GM23338 (cell line): ENCODE data around the gene ROPN1L. TPM values are rescaled to one million over a fixed set of nuclear protein-coding genes. Genes with fewer than 3 reads are reported as not detected.

Experiments
- ATAC-seq: fragments of 200-7000 bp; cut with Tn5 transposase; 3 replicates; pipeline ENCODE4 v1.9.1; 2020
- DNase-seq: peaks from one replicate; pipeline ENCODE4 v3.0.0-alpha.2; 2015; ENCODE audit warnings: low spot score
- H2AFZ ChIP-seq: fragments of 200-600 bp; sonication (generic); 2 replicates; pipeline ENCODE4 v1.8.0; 2016; ENCODE audit warnings: antibody characterized with exemption, mild to moderate bottlenecking, moderate library complexity
- H3F3A ChIP-seq: fragments of 200-600 bp; sonication (generic); replicated peaks from 2 replicates; pipeline ENCODE4 v1.8.0; 2017; ENCODE audit warnings: antibody characterized with exemption, mixed run types, low read depth
- H3K27ac ChIP-seq: fragments of 200-600 bp; sonication (generic); 2 replicates; pipeline ENCODE4 v1.6.1; 2016; ENCODE audit warnings: low read depth
- H3K27me3 ChIP-seq: fragments of 200-600 bp; sonication (generic); 2 replicates; pipeline ENCODE4 v1.8.0; 2016; ENCODE audit warnings: mild to moderate bottlenecking, mixed run types, moderate library complexity; ENCODE audit not compliant: insufficient read depth
- H3K36me3 ChIP-seq: fragments of 200-600 bp; sonication (generic); 2 replicates; pipeline ENCODE4 v1.8.0; 2016; ENCODE audit warnings: mild to moderate bottlenecking; ENCODE audit not compliant: insufficient read depth
- H3K4me1 ChIP-seq: fragments of 200-600 bp; sonication (generic); 2 replicates; pipeline ENCODE4 v1.8.0; 2016; ENCODE audit warnings: mild to moderate bottlenecking, moderate library complexity; ENCODE audit not compliant: insufficient read depth
- H3K4me2 ChIP-seq: fragments of 200-600 bp; sonication (generic); 2 replicates; pipeline ENCODE4 v1.7.1; 2017; ENCODE audit warnings: mixed run types
- H3K4me3 ChIP-seq: fragments of 200-600 bp; sonication (generic); 2 replicates; pipeline ENCODE4 v1.6.1; 2016; ENCODE audit warnings: mixed run types
- H3K79me2 ChIP-seq: fragments of 200-600 bp; sonication (generic); replicated peaks from 2 replicates; pipeline ENCODE4 v1.8.0; 2017; ENCODE audit warnings: mild to moderate bottlenecking; ENCODE audit not compliant: insufficient read depth
- H3K9me2 ChIP-seq: fragments of 200-600 bp; sonication (generic); 2 replicates; pipeline ENCODE4 v1.8.0; 2017; ENCODE audit not compliant: insufficient read depth
- H4K20me1 ChIP-seq: fragments of 200-600 bp; sonication (generic); replicated peaks from 2 replicates; pipeline ENCODE4 v1.8.0; 2017; ENCODE audit warnings: mild to moderate bottlenecking; ENCODE audit not compliant: insufficient read depth
- H3K27ac Mint-ChIP-seq: 2 replicates; pipeline ENCODE4 v1.8.0; 2020; ENCODE audit warnings: inconsistent platforms, mild to moderate bottlenecking, moderate library complexity, mixed read lengths
- H3K27me3 Mint-ChIP-seq: 3 replicates; pipeline ENCODE4 v1.8.0; 2022; ENCODE audit warnings: low read depth, mild to moderate bottlenecking, moderate library complexity, mixed read lengths, inconsistent platforms; ENCODE audit not compliant: insufficient read depth, poor library complexity
- H3K36me3 Mint-ChIP-seq: 3 replicates; pipeline ENCODE4 v1.8.0; 2021; ENCODE audit warnings: low read depth, mild to moderate bottlenecking, inconsistent platforms, moderate library complexity, mixed read lengths
- H3K4me1 Mint-ChIP-seq: 3 replicates; pipeline ENCODE4 v1.8.0; 2020; ENCODE audit warnings: mild to moderate bottlenecking, inconsistent platforms, mixed read lengths
- H3K4me3 Mint-ChIP-seq: 3 replicates; pipeline ENCODE4 v1.8.0; 2021; ENCODE audit warnings: moderate library complexity, mild to moderate bottlenecking, inconsistent platforms, mixed read lengths
- H3K9me3 Mint-ChIP-seq: 3 replicates; pipeline ENCODE4 v1.8.0; 2020; ENCODE audit warnings: moderate library complexity, mild to moderate bottlenecking, inconsistent platforms, mixed read lengths
- CREB1 ChIP-seq: fragments of 250-450 bp; sonication (Bioruptor Pico); IDR thresholded peaks from 2 replicates; pipeline ENCODE4 v1.5.0; 2020; ENCODE audit warnings: low read depth, mild to moderate bottlenecking, moderate library complexity
- EZH2 ChIP-seq: fragments of 200-600 bp; sonication (generic); IDR thresholded peaks from one replicate; pipeline ENCODE4 v1.8.0; 2017; ENCODE audit warnings: antibody characterized with exemption, mild to moderate bottlenecking, low read depth; ENCODE audit not compliant: unreplicated experiment
- STAT1 ChIP-seq: IDR thresholded peaks from one replicate; pipeline ENCODE4 v1.6.1; 2016; ENCODE audit warnings: antibody characterized with exemption; ENCODE audit not compliant: unreplicated experiment
- ZNF331 ChIP-seq: fragments of 250-450 bp; sonication (Bioruptor Pico); IDR thresholded peaks from 2 replicates; pipeline ENCODE4 v1.5.0; 2020; ENCODE audit warnings: low read depth, mild to moderate bottlenecking, moderate library complexity
- polyA plus RNA-seq: library from polyadenylated mRNA; unstranded; fragments of >200 nt; fragmentation: Nextera tagmentation; extraction: Ambion mirVana; gene quantifications from 2 replicates; pipeline ENCODE4 v1.2.1, GENCODE V29; 2016
- total RNA-seq: library from RNA; depleted of rRNA; stranded (reverse); fragments of >200 nt; shearing (Covaris generic); gene quantifications from 2 replicates; pipeline ENCODE4 v1.2.3, GENCODE V29; 2014
- TF ChIP-seq, protein P1 (sequence below): IDR thresholded peaks from 2 replicates; pipeline ENCODE4 v1.6.1; 2016; ENCODE audit warnings: antibody characterized with exemption
- TF ChIP-seq, protein P2 (sequence below): IDR thresholded peaks from one replicate; pipeline ENCODE4 v1.6.1; 2018; ENCODE audit warnings: antibody characterized with exemption; ENCODE audit not compliant: unreplicated experiment
- TF ChIP-seq, protein P3 (sequence below): fragments of 250-450 bp; sonication (Bioruptor Pico); IDR thresholded peaks from 2 replicates; pipeline ENCODE4 v1.5.0; 2020; ENCODE audit warnings: mild to moderate bottlenecking, moderate library complexity
- TF ChIP-seq, protein P4 (sequence below), 2 experiments: fragments of 200-600 bp in 1 of 2; sonication (generic) in 1 of 2; conservative IDR thresholded peaks; 2 replicates each; pipeline versions ENCODE4 v1.5.1 to v1.6.1; 2016 to 2017; ENCODE audit warnings: antibody characterized with exemption in 2 of 2, low read depth in 2 of 2, mild to moderate bottlenecking in 2 of 2, moderate library complexity in 1 of 2

Gene ROPN1L
- total and polyA plus RNA-seq, 2 experiments from 2014 or later = 0.57 TPM; not detected in 1

DNA sequence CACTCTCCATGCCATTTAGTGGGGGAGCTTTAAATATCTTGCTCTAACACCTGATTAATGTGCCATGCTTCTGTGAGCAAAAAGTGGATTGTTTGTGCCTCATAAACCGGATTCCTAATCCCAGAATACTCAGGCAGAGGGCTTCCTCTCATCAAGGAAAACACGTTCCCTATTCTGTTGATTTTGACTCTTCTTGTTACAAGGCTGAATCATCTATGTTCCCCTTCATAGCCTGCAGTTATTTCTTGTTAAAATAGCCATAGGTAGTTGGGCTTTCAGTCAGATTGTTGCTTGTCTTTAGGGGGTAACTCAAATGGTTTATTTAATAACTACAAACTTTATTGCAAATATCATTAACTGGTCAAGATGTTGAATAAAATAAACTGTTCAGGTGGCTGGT lies 26.6 kb downstream of the ROPN1L start:
- H3K27me3 ChIP-seq = no peaks in the 10 kb centered on the region
- H3K36me3 ChIP-seq = no peaks in the 10 kb centered on the region
- peaks cover 2% of the 10 kb centered on the region; the same call in 2 of the 3 replicates for H3K9me3 Mint-ChIP-seq
- H3K4me2 ChIP-seq = no peak overlapping the region
- peak overlapping the region; percentile 94 for H2AFZ ChIP-seq
- no peak for DNase-seq
- no peaks in the 10 kb centered on the region; the same call in 2 of the 3 replicates for H3K36me3 Mint-ChIP-seq
- no peaks in the 10 kb centered on the region for H4K20me1 ChIP-seq
- TF ChIP-seq EZH2 (no peak), STAT1 (no peak), CREB1 (no peak), ZNF331 (no peak)
- TF ChIP-seq, protein P1, sequence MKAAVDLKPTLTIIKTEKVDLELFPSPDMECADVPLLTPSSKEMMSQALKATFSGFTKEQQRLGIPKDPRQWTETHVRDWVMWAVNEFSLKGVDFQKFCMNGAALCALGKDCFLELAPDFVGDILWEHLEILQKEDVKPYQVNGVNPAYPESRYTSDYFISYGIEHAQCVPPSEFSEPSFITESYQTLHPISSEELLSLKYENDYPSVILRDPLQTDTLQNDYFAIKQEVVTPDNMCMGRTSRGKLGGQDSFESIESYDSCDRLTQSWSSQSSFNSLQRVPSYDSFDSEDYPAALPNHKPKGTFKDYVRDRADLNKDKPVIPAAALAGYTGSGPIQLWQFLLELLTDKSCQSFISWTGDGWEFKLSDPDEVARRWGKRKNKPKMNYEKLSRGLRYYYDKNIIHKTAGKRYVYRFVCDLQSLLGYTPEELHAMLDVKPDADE = no peak
- TF ChIP-seq, protein P2, sequence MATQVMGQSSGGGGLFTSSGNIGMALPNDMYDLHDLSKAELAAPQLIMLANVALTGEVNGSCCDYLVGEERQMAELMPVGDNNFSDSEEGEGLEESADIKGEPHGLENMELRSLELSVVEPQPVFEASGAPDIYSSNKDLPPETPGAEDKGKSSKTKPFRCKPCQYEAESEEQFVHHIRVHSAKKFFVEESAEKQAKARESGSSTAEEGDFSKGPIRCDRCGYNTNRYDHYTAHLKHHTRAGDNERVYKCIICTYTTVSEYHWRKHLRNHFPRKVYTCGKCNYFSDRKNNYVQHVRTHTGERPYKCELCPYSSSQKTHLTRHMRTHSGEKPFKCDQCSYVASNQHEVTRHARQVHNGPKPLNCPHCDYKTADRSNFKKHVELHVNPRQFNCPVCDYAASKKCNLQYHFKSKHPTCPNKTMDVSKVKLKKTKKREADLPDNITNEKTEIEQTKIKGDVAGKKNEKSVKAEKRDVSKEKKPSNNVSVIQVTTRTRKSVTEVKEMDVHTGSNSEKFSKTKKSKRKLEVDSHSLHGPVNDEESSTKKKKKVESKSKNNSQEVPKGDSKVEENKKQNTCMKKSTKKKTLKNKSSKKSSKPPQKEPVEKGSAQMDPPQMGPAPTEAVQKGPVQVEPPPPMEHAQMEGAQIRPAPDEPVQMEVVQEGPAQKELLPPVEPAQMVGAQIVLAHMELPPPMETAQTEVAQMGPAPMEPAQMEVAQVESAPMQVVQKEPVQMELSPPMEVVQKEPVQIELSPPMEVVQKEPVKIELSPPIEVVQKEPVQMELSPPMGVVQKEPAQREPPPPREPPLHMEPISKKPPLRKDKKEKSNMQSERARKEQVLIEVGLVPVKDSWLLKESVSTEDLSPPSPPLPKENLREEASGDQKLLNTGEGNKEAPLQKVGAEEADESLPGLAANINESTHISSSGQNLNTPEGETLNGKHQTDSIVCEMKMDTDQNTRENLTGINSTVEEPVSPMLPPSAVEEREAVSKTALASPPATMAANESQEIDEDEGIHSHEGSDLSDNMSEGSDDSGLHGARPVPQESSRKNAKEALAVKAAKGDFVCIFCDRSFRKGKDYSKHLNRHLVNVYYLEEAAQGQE = no peak
- TF ChIP-seq, protein P3, sequence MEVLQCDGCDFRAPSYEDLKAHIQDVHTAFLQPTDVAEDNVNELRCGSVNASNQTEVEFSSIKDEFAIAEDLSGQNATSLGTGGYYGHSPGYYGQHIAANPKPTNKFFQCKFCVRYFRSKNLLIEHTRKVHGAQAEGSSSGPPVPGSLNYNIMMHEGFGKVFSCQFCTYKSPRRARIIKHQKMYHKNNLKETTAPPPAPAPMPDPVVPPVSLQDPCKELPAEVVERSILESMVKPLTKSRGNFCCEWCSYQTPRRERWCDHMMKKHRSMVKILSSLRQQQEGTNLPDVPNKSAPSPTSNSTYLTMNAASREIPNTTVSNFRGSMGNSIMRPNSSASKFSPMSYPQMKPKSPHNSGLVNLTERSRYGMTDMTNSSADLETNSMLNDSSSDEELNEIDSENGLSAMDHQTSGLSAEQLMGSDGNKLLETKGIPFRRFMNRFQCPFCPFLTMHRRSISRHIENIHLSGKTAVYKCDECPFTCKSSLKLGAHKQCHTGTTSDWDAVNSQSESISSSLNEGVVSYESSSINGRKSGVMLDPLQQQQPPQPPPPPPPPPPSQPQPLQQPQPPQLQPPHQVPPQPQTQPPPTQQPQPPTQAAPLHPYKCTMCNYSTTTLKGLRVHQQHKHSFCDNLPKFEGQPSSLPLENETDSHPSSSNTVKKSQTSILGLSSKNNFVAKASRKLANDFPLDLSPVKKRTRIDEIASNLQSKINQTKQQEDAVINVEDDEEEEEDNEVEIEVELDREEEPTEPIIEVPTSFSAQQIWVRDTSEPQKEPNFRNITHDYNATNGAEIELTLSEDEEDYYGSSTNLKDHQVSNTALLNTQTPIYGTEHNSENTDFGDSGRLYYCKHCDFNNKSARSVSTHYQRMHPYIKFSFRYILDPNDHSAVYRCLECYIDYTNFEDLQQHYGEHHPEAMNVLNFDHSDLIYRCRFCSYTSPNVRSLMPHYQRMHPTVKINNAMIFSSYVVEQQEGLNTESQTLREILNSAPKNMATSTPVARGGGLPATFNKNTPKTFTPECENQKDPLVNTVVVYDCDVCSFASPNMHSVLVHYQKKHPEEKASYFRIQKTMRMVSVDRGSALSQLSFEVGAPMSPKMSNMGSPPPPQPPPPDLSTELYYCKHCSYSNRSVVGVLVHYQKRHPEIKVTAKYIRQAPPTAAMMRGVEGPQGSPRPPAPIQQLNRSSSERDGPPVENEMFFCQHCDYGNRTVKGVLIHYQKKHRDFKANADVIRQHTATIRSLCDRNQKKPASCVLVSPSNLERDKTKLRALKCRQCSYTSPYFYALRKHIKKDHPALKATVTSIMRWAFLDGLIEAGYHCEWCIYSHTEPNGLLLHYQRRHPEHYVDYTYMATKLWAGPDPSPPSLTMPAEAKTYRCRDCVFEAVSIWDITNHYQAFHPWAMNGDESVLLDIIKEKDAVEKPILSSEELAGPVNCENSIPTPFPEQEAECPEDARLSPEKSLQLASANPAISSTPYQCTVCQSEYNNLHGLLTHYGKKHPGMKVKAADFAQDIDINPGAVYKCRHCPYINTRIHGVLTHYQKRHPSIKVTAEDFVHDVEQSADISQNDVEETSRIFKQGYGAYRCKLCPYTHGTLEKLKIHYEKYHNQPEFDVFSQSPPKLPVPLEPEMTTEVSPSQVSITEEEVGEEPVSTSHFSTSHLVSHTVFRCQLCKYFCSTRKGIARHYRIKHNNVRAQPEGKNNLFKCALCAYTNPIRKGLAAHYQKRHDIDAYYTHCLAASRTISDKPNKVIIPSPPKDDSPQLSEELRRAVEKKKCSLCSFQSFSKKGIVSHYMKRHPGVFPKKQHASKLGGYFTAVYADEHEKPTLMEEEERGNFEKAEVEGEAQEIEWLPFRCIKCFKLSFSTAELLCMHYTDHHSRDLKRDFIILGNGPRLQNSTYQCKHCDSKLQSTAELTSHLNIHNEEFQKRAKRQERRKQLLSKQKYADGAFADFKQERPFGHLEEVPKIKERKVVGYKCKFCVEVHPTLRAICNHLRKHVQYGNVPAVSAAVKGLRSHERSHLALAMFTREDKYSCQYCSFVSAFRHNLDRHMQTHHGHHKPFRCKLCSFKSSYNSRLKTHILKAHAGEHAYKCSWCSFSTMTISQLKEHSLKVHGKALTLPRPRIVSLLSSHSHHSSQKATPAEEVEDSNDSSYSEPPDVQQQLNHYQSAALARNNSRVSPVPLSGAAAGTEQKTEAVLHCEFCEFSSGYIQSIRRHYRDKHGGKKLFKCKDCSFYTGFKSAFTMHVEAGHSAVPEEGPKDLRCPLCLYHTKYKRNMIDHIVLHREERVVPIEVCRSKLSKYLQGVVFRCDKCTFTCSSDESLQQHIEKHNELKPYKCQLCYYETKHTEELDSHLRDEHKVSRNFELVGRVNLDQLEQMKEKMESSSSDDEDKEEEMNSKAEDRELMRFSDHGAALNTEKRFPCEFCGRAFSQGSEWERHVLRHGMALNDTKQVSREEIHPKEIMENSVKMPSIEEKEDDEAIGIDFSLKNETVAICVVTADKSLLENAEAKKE (CRISPR knock-in tag) = no peak
- TF ChIP-seq, protein P4, sequence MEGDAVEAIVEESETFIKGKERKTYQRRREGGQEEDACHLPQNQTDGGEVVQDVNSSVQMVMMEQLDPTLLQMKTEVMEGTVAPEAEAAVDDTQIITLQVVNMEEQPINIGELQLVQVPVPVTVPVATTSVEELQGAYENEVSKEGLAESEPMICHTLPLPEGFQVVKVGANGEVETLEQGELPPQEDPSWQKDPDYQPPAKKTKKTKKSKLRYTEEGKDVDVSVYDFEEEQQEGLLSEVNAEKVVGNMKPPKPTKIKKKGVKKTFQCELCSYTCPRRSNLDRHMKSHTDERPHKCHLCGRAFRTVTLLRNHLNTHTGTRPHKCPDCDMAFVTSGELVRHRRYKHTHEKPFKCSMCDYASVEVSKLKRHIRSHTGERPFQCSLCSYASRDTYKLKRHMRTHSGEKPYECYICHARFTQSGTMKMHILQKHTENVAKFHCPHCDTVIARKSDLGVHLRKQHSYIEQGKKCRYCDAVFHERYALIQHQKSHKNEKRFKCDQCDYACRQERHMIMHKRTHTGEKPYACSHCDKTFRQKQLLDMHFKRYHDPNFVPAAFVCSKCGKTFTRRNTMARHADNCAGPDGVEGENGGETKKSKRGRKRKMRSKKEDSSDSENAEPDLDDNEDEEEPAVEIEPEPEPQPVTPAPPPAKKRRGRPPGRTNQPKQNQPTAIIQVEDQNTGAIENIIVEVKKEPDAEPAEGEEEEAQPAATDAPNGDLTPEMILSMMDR (conservative IDR thresholded peaks at IDR 0.05; ENCODE audit: low read depth in 2 of 2) = no peak
- ATAC-seq = no peak
- no peaks in the 10 kb centered on the region for H3K9me2 ChIP-seq
- H3K4me1 Mint-ChIP-seq = peaks cover 18% of the 10 kb centered on the region
- no peaks in the 10 kb centered on the region for H3K79me2 ChIP-seq
- no peak overlapping the region for H3K27ac ChIP-seq
- no peaks in the 10 kb centered on the region for H3F3A ChIP-seq
- no peak overlapping the region for H3K4me3 Mint-ChIP-seq
- peak overlapping the region; percentile 54; the same call in 1 of the 2 replicates for H3K27ac Mint-ChIP-seq
- peaks cover 19% of the 10 kb centered on the region for H3K27me3 Mint-ChIP-seq
- no peak overlapping the region for H3K4me3 ChIP-seq
- H3K4me1 ChIP-seq = peaks cover 16% of the 10 kb centered on the region
